Neuronal stem cell (in vitro differentiated cells): ENCODE results near the gene MLXIPL.

Experiments used
- DNase-seq: peaks from one replicate; pipeline ENCODE4 v3.0.0-alpha.2; 2013; ENCODE audit warnings: low spot score
- H2AFZ ChIP-seq: one replicate; pipeline ENCODE4 v1.6.1; 2013; ENCODE audit warnings: mild to moderate bottlenecking, low read length, inconsistent platforms
- H2AK5ac ChIP-seq: 2 replicates; pipeline ENCODE4 v1.6.1; 2013; ENCODE audit warnings: low read depth, mild to moderate bottlenecking, inconsistent platforms, low read length, moderate library complexity, mixed read lengths
- H2BK120ac ChIP-seq: 2 replicates; pipeline ENCODE4 v1.6.1; 2013; ENCODE audit warnings: low read depth, mild to moderate bottlenecking, inconsistent platforms, low read length, moderate library complexity, mixed read lengths
- H2BK12ac ChIP-seq: one replicate; pipeline ENCODE4 v1.6.1; 2013; ENCODE audit warnings: low read length, inconsistent platforms
- H2BK15ac ChIP-seq: 2 replicates; pipeline ENCODE4 v1.6.1; 2013; ENCODE audit warnings: mild to moderate bottlenecking, low read length, inconsistent platforms, mixed read lengths
- H2BK5ac ChIP-seq: one replicate; pipeline ENCODE4 v1.6.1; 2013; ENCODE audit warnings: inconsistent platforms, mild to moderate bottlenecking, low read length, moderate library complexity
- H3K14ac ChIP-seq: one replicate; pipeline ENCODE4 v1.6.1; 2013; ENCODE audit warnings: low read length, inconsistent platforms
- H3K18ac ChIP-seq: 2 replicates; pipeline ENCODE4 v1.6.1; 2013; ENCODE audit warnings: low read length, inconsistent platforms
- H3K23ac ChIP-seq: 2 replicates; pipeline ENCODE4 v1.6.1; 2013; ENCODE audit warnings: low read depth, mild to moderate bottlenecking, mixed read lengths, low read length, inconsistent platforms; ENCODE audit not compliant: poor library complexity
- H3K27ac ChIP-seq: replicated peaks from 3 replicates; pipeline ENCODE4 v1.5.1; 2013; ENCODE audit warnings: low read length, inconsistent platforms
- H3K27me3 ChIP-seq, 3 experiments: 2 replicates each; pipeline ENCODE4 v1.6.1; 2013; ENCODE audit warnings: low read length in 3 of 3, mild to moderate bottlenecking in 2 of 3, inconsistent platforms in 1 of 3, low read depth in 1 of 3, mixed read lengths in 1 of 3, moderate library complexity in 1 of 3; ENCODE audit not compliant: control insufficient read depth in 3 of 3, insufficient read depth in 3 of 3
- H3K36me3 ChIP-seq, 2 donors: replicated peaks in 1 of 2; 2 replicates each; pipeline ENCODE4 v1.6.1; 2013; ENCODE audit warnings: low read length in 2 of 2; ENCODE audit not compliant: control insufficient read depth in 2 of 2, insufficient read depth in 2 of 2
- H3K4ac ChIP-seq: 2 replicates; pipeline ENCODE4 v1.6.1; 2013; ENCODE audit warnings: inconsistent platforms, mild to moderate bottlenecking, low read length, moderate library complexity
- H3K4me1 ChIP-seq, 2 donors: 1 replicate in 1 of 2; 2 replicates in 1 of 2; pipeline ENCODE4 v1.6.1; 2013; ENCODE audit warnings: low read length in 2 of 2, low read depth in 1 of 2; ENCODE audit not compliant: control insufficient read depth in 2 of 2, insufficient read depth in 1 of 2
- H3K4me2 ChIP-seq: one replicate; pipeline ENCODE4 v1.6.1; 2013; ENCODE audit warnings: mild to moderate bottlenecking, low read length, inconsistent platforms; ENCODE audit not compliant: insufficient read depth, poor library complexity, severe bottlenecking
- H3K4me3 ChIP-seq, 2 donors: 2 replicates each; pipeline ENCODE4 v1.5.1; 2013; ENCODE audit warnings: low read length in 2 of 2, mild to moderate bottlenecking in 2 of 2, inconsistent platforms in 1 of 2, moderate library complexity in 1 of 2
- H3K79me1 ChIP-seq: one replicate; pipeline ENCODE4 v1.6.1; 2013; ENCODE audit warnings: low read depth, mild to moderate bottlenecking, inconsistent platforms, low read length, moderate library complexity
- H3K9ac ChIP-seq: one replicate; pipeline ENCODE4 v1.6.1; 2013; ENCODE audit warnings: mild to moderate bottlenecking, low read depth, low read length, inconsistent platforms; ENCODE audit not compliant: poor library complexity
- H3K9me3 ChIP-seq, 2 donors: replicated peaks in 1 of 2; 2 replicates each; pipeline versions ENCODE3 to v1.6.1; 2013; ENCODE audit warnings: low read length in 2 of 2, mild to moderate bottlenecking in 2 of 2, inconsistent platforms in 1 of 2, low read depth in 1 of 2, mixed read lengths in 1 of 2, moderate library complexity in 1 of 2; ENCODE audit not compliant: control insufficient read depth in 2 of 2, insufficient read depth in 1 of 2
- H4K8ac ChIP-seq: one replicate; pipeline ENCODE4 v1.6.1; 2013; ENCODE audit warnings: low read depth, mild to moderate bottlenecking, inconsistent platforms, low read length, moderate library complexity
- H4K91ac ChIP-seq: one replicate; pipeline ENCODE4 v1.6.1; 2013; ENCODE audit warnings: low read length, low read depth, mild to moderate bottlenecking, inconsistent platforms; ENCODE audit not compliant: poor library complexity
- WGBS, 2 donors: extraction: QIAGEN DNeasy Blood & Tissue Kit; methylation state at CpG; one replicate each; pipeline ENCODE4 v1.1.7; 2013; ENCODE audit warnings: missing lambda C conversion rate in 2 of 2, mixed read lengths in 1 of 2; ENCODE audit not compliant: insufficient read length in 2 of 2, insufficient replicate concordance in 1 of 2; ENCODE audit errors: extremely low coverage in 2 of 2; 5-methylcytosine and 5-hydroxymethylcytosine counted together

Gene MLXIPL

GRCh38 chr7:73648593-73649332 is 24.4 kb upstream of the MLXIPL start:
- peaks cover 5 to 71% (median 31%) of the 10 kb centered on the region in 3 experiments for H3K27me3 ChIP-seq

GRCh38 chr7:73647725-73648592 is 23.6 kb upstream of the MLXIPL start:
- no peak overlapping the region for H3K27ac ChIP-seq
- no peak for DNase-seq
- no peaks in the 10 kb centered on the region for H3K9me3 ChIP-seq
- H3K14ac ChIP-seq: no peak overlapping the region
- no peak overlapping the region for H3K4ac ChIP-seq
- peak overlapping the region; percentile 57 for H3K23ac ChIP-seq
- H3K4me2 ChIP-seq: peak overlapping the region; percentile 97
- peak overlapping the region; percentile 38 for H2BK120ac ChIP-seq
- no peak overlapping the region for H2BK12ac ChIP-seq
- no peak overlapping the region for H4K8ac ChIP-seq
- H3K79me1 ChIP-seq: no peaks in the 10 kb centered on the region
- peak overlapping the region; percentile 93 for H3K18ac ChIP-seq
- peaks cover 5 to 71% (median 31%) of the 10 kb centered on the region in 3 experiments for H3K27me3 ChIP-seq
- H3K4me3 ChIP-seq: peak overlapping the region; percentile 20 to 77
- WGBS, 2 donors: no CpG with 5 or more reads among the region's 62 CpGs
- H2BK15ac ChIP-seq: peak overlapping the region; percentile 55
- H2AK5ac ChIP-seq: peak overlapping the region; percentile 66
- H3K9ac ChIP-seq: no peak overlapping the region
- H4K91ac ChIP-seq: no peak overlapping the region
- H2BK5ac ChIP-seq: no peak overlapping the region
- H2AFZ ChIP-seq: peak overlapping the region; percentile 95
- no peaks in the 10 kb centered on the region for H3K36me3 ChIP-seq
- peaks cover 0 to 2% of the 10 kb centered on the region in 2 donors for H3K4me1 ChIP-seq

More at GRCh38 chr7:73648593-73649332, 24.4 kb upstream of the MLXIPL start:
- Histone ChIP-seq H4K91ac (no peak overlapping the region), H2AK5ac (no peak overlapping the region), H3K4me3 (no peak overlapping the region), H3K4me1 (peaks cover 0 to 2% of the 10 kb centered on the region in 2 donors), H4K8ac (no peak overlapping the region), H2BK120ac (no peak overlapping the region), H3K9ac (no peak overlapping the region), H3K14ac (no peak overlapping the region), H2BK15ac (no peak overlapping the region), H3K36me3 (no peaks in the 10 kb centered on the region), H3K4me2 (no peak overlapping the region), H3K9me3 (no peaks in the 10 kb centered on the region), H2BK12ac (no peak overlapping the region), H2BK5ac (no peak overlapping the region), H3K23ac (no peak overlapping the region), H3K27ac (no peak overlapping the region), H3K18ac (no peak overlapping the region), H3K4ac (no peak overlapping the region), H2AFZ (peak overlapping the region; percentile 95), H3K79me1 (no peaks in the 10 kb centered on the region)
- DNase-seq: no peak
- no CpG with 5 or more reads among the region's 1 CpG for WGBS, 2 donors

- H4K8ac ChIP-seq: no peak overlapping the region
- H4K91ac ChIP-seq: no peak overlapping the region
- H2BK120ac ChIP-seq: peak overlapping the region; percentile 1
- peak overlapping the region; percentile 10 for H2AK5ac ChIP-seq
- no peak overlapping the region for H3K4me3 ChIP-seq
- no peaks in the 10 kb centered on the region for H3K9me3 ChIP-seq
- no peak overlapping the region for H3K9ac ChIP-seq
- H2BK5ac ChIP-seq: no peak overlapping the region
- H2BK15ac ChIP-seq: no peak overlapping the region
- H3K14ac ChIP-seq: no peak overlapping the region
- whole genome bisulfite sequencing, 2 donors: no CpG with 5 or more reads among the region's 16 CpGs
- no peaks in the 10 kb centered on the region for H3K36me3 ChIP-seq
- no peak for DNase-seq
- peaks cover 5 to 67% (median 31%) of the 10 kb centered on the region in 3 experiments for H3K27me3 ChIP-seq
- no peak overlapping the region for H3K27ac ChIP-seq
- H3K4me1 ChIP-seq: peaks cover 0 to 2% of the 10 kb centered on the region in 2 donors
- H3K4ac ChIP-seq: no peak overlapping the region
- H2BK12ac ChIP-seq: no peak overlapping the region
- H3K18ac ChIP-seq: peak overlapping the region; percentile 78
- H2AFZ ChIP-seq: peak overlapping the region; percentile 95
- H3K79me1 ChIP-seq: no peaks in the 10 kb centered on the region
- peak overlapping the region; percentile 57 for H3K23ac ChIP-seq
- peak overlapping the region; percentile 97 for H3K4me2 ChIP-seq
These were observed 22.7 kb upstream of the MLXIPL start for GRCh38 chr7:73646785-73647724.
